DMS53 (cell line): ENCODE measurements around the gene CGA.
"Not testable (repeated sequence)": the region's sequence is repeated elsewhere in the genome, so short reads cannot be mapped to it uniquely, and the experiment has no call there.

Source experiments
- DNase-seq: peaks from one replicate; lab custom pipeline; 2025; lab: John Stamatoyannopoulos, UW

CGA gene

DNA sequence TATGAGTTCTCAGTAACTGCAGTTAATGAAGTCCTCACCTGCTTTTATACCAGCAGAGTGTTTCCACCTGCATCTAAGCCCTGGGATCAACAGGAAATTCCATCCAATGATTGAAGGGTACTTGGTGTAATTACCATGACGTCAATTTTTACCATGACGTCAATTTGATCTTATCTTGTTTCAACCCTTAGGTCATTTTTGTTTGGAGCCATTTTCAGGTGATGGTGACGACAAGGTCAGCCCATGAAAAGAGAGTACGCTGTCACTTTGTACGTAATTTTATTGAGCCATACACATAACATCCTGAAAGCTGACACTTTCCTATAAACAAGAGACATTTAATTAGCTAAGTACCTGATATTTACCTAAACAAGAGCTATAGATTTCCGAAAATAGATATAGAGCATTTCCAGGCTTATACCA is at the start of gene CGA:
TSS of gene CGA (minus strand) at position 20 of the 423 bp plus-strand sequence. CDS start 6,906 bp downstream, outside the sequence.
- peak; percentile 37 for DNase-seq

DNA sequence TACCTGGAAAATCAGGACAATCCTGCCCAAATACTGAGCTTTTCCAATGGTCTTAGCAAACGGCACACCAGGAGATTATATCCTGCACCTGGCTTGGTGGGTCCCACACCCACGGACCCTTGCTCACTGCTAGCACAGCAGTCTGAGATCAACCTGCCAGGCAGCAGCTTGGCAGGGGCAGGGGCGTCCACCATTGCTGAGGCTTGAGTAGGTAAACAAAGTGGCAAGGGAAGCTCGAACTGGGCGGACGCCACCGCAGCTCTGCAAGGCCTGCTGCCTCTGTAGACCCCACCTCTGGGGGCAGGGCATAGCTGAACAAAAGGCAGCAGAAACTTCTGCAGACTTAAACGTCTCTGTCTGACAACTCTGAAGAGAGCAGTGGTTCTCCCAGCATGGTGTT is 45.0 kb upstream of the CGA start:
- not testable (repeated sequence) for DNase-seq

DNA sequence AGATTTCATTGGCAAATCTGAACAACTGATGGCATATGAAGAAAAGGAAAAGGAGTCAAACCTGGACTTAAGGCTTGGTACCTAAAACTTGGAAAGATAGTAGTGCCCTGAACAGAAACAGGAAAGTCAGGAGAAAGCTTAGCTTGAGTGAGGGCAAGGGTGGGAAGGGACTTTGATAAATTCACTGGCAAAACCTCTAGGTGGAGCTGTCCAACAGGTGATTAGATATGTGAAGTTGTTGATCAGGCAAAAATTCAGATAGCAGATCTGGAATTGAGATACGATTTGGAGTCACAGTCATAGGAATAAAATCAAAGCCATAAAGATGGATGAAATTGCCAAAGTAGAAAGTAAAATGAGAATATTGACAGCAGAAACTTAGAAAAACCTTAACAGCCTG is 44.3 kb upstream of the CGA start:
- peak; percentile 71 for DNase-seq

DNA sequence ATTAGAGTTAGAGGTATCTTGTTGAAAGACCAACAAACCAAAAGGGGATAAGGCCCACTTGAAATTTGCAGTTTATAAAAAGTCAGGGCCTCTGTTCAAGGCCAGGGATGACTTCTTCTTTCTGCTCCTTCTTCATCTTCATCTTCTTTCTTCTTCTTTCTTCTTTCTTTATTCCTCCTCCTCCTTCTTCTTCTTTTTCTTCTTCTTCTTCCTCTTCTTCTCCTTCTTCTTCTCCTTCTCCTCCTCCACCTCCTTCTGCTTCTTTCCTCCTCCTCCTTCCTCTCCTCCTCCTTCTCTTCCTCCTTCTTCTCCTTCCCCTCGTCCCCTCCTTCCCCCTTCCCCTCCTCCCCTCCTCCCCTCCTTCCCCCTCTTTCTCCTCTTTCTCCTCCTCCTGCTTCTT is 42.1 kb upstream of the CGA start:
- DNase-seq, result no peak

DNA sequence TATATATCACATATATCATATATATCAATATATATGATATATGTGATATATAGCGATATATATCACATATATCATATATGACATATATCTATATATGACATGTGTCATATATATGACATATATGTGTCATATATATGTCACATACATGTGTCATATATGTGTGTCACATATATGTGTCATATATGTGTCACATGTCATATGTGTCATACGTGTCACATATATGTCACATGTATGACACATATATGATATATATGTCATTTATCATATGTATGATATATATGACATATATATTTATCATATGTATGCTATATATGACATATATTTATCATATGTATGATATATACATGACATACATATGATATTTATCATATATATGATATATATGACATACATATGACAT is 32.8 kb upstream of the CGA start:
- no peak for DNase-seq

DNA sequence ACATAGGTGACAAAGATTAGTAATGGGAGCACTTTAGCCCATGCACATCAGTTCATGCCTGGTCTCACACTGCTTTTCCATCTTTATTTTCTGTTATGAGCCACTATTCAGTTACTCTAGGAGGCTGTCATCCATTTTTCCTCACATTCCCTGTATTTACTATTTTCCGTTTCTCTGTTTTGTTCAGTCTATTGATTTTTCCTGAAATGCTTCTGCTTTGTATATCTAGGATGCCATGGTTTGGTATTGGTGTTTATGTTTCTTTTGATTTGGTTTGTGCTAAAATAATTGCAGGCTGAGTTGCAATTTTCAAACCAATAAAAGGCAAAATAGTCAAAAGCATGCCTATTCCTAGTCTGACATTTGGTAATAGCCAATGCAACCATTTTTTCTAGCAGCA is 31.6 kb upstream of the CGA start:
- no peak for DNase-seq

DNA sequence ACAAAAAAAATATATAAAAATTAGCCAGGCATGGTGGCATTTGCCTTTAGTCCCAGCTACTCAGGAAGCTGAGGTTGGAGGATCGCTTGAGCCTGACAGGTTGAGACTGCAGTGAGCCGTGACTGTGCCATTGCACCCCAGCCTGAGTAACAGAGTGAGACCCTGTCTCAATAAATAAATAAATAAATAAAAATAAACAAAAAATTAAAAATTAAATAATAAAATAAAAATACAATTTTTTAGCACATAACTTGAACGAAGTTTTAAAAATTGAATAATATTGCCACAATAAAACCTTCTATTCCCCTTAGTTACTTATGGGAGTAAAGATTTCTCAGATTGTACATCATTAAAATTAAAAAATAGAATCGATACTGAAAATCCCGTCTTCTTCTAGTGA is 29.2 kb upstream of the CGA start:
- DNase-seq, result no peak

DNA sequence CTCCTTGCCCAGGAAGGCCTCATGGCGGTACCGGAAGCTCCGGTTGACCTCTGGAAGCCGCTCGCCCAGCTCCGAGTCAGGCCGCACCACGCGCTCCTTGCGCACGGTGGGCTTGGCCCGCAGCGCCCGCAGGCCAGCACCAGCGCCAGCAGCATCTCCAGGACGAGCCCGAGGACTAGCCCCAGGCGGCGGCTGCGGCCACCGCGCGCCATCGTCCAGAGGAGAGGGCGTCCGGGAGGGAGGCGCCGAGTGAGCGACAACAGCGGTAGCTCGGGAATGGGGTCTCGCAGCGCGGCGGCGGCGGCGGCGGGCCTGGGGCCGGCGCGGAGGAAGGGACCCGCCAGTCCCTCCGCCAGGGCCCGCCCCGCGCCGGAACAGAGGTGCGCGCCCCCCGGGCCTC is 27.6 kb upstream of the CGA start:
- no peak for DNase-seq

DNA sequence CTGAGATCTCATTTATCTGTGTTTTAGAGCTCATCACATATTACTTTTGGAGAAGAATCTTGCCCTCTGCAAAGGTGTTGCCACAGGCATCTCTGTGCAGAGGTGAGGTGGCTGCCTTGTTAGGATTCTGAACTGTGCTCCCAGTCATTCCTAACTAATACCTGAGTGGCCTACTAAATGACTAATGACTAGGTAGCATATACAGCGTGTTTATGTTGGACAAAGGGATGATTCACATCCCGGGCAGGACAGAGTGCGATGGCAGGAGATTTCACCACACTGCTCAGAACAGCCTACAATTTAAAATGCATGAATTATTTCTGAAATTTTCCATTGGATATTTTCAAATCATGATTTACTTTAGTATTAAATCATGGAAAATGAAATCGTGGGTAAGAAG is 23.1 kb upstream of the CGA start:
- DNase-seq, result no peak

DNA sequence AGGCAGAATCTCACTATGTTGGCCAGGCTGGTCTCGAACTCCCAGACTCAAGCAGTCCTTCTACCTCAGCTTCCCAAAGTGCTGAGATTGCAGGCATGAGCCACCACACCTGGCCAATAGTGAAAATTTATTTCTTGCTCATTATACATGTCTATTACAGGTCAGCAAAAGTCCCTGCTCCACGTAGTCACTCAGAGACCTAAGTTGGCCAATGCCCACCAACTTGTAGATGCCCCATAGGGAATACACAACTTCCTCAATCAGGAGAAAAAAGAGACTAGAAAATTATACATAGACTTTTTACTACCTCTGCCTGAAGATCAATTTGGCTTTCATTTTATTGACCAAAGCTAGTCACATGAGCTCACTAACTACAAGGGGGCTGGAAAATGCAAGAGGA is 22.0 kb upstream of the CGA start:
- no peak for DNase-seq

DNA sequence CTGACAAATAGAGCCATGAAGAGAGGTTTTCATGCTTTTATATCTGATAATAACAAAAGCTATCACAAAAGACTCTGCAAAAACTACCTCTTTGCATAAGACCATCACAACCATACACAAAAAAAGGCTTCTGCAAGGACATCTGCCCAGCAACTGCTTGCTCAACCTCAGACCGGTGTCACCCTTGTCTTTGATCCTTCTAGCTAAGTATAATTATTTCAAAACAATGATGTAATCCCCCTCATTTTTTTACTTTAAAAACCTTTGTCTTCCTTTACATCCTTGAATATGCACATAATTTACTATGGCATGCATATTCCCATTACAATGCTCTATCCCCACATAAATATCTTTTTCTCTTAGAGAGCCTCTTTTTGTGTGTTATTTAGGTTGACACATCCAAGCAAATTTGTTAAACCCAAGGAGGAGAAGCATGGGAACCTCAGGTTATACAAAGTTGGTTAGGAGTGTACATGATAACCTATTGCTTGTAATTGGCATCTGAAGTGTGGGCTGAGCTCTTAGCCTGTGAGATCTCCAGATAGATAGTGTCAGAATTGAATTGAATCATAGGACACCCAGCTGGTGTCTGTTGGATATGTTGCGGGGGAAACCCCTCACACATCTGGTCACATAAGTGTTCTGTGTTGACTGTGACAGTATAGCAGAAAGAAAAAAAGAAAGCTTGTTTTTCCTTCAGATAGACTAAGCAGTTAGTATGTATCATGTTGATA is 20.7 kb upstream of the CGA start:
- DNase-seq, result no peak

DNA sequence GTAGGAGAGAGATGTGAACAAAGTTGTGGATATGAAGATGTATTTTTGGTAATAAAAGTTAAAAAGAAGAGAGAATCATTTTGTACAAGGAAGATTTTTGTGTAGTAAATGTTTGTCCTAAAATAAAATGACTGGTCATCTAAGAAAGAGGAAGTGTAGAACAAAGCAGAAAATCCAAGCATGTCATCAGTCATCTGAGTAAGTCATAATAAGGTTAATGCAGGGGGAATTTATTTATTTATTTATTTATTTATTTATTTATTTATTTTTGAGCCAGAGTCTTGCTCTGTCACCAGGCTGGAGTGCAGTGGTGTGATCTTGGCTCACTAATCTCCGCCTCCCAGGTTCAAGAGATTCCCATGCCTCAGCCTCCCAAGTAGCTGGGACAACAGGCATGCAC is 15.7 kb upstream of the CGA start:
- no peak for DNase-seq

DNA sequence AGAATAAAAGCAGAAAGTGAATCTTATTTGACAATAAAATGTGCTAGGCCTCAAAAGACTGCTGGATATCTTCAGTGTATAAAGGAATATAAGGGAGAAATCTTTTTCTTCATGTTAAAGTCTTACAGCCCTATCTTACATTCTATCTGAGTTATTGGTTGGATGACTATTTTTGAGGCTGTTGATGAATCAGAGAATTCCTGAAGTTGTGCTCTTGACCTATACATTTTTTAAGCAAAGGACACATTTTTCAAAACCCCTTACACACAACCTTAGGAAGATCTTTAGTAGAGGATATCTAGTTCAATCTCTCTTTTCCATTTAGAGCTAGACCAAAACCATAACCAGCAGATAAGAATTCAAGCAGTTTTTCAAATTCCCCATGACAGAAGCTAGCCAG is 10.9 kb upstream of the CGA start:
- no peak for DNase-seq

DNA sequence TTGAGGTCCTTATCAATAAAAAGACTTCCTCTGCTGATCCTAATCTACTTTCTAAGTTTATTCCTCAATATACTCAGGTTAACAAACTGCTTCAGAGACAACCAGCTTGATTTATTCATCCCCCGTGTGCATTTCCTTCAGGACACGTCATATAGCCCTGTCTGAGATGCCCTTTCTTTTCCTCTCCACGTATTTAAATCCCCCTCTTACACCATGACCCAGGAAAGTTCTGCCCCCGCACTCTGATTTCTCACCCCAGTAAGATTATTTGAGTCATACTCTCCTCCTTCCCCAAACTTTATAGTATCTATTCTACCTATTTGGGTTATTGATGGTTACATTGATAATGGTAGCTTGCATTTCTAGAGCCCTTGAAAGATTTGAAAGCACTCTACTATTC is 9.8 kb upstream of the CGA start:
- no peak for DNase-seq

DNA sequence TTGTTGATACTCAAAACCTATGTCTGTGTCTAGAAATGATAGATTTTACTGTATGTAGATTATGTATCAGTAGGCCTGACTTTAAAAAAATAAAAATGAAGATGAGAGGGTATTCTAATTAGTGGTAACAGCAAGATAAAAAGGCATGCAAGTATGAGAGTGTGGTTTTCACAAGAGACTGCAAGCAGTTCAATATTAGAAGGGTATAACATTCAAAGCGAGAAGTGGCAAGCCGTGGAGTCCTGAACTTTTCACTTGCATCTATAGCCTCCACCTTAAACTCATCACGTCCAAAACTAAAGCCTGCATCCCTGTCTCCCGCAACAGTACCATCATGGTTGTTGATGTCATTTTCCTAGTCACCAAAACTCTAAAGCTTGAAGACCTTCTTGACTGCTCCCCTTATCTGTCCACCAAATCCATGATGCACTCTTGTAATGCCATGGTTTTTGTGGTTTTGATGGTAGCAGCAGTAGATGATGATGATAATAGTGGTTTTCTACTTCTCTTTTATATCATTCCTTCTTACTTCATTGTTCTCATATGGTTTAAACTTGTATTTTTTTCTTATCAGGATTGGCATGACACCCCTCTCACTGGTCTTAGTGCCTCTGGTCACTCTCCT is 9.2 kb upstream of the CGA start:
- DNase-seq, result no peak

DNA sequence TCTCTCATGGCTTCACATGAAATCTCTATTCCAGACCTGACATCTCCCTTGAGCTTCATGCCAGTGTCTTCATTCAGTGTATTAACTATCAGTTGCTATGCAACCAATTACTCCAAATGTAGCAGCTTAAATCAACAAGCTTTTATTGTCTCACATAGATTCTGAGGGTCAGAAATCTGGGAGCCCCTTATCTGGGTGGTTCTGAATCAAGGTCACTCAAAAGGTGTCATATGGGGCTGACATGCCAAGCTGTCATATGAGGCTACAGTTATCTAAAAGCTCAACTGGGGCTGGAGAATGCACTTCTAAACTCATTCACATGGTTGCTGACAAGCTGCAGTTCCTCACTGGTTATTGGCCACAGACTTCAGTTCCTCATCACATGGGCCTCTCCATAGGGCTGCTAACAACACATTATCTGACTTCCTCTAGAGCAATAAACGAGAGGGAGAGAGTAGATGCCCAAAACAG is 7.3 kb upstream of the CGA start:
- DNase-seq, result peak; percentile 16

DNA sequence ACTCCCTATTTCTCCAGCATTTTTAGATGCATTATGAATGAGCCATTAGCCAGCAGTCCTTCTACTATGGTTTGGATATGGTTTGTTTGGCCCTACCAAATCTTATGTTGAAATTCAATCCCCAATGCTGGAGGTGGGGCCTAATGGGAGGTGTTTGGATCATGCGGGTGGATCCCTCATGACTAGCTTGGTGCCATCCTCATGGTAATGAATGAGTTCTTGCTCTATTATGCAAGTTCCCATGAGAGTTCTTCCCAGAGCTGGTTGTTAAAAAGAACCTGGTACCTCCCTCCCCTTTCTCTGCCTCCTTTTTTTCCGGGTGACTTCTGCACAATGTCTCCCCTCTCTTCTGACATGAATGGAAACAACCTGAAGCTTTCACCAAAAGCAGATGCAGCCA is 6.2 kb upstream of the CGA start:
- DNase-seq, result no peak

DNA sequence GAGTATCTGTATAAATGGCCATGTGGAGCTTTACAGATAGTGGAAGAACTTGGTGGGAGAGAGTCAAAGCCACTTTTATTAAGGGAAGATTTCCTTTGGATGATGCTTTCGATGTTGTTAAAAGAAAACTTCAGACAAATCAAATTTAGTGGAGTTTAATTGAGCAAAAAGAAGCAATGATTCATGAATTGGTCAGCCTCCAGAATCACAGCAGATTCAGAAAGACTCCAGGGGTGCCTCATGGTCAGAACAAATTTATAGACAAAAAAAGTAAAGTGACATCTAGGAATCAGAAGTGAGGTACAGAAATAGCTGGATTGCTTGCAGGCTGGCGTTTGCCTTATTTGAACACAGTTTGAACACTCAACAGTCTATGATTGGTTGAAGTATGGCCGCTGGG is 5.3 kb upstream of the CGA start:
- DNase-seq, result no peak

DNA sequence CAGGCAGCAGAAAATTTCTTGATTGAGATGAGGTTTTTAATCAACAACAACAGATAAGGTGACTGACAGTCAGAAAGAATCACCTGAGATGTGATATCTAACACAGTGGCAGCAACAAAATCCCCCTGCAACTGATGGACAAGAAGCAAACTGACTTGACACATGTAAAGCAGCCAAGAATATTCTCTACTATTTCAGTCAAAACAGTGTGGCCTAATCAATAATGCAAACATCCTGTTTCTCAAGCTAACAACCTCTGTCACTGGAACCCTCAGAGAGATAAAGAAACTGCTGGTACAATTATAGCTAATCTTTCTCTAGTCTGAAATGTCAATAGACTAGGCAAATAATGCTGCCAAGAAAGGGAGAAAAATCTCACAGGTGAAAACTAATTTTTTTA is 4.6 kb upstream of the CGA start:
- DNase-seq, result no peak

DNA sequence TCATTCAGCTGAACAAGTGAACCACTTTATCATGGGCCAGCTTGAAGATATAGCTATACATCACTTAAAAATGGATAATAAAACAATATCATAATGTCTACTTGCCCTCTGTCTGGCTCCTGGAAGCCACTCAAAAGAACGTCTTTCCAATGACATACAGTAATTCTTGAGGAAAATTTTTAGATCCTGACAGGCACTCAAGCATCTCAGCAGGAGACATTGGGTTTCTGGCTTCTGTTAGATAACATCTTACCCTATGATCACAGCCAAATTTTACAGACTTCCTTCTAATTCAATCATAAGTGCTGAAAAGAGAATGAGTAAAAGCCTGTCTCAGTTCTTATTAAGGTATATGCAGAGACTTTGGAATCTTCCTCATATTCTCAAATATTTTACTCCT is 330 bp downstream of the CGA start:
- no peak for DNase-seq

DNA sequence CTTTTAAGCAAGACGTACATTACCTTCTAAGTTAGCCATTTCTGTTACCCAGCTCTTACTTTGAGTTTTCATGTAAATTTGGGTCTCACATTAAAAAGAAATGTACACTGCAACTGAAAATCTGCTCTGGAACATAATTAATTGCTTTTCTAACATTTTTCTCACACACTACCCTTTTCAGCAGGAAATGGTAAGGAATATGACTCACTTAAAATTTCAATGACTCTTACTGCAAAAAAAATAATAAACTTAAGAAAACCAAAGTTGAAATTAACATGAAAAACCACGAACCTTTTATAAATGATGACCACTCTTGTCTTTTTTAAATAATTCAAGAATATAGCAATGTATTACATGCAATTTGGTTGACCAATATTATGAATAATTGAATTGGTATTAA is 1.3 kb downstream of the CGA start:
- DNase-seq, result no peak

DNA sequence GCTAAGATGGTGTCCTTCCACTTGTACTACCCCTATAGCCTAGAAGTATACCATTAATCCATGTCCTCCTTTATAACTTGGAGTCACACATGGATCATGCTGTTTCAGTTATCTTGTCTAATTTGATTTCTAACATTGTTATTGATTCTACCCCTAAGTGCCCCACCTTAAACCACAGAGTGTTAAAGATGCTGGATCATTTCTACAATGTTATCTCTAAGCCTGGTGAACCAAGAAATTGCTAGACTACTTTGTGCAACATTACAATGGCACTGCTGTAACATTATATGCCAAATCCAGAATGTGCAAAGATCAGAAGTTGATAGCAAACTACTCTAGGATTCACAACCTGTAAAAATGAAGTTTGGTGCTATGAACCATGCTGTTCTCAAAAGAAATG is 1.7 kb downstream of the CGA start:
- DNase-seq, result no peak

DNA sequence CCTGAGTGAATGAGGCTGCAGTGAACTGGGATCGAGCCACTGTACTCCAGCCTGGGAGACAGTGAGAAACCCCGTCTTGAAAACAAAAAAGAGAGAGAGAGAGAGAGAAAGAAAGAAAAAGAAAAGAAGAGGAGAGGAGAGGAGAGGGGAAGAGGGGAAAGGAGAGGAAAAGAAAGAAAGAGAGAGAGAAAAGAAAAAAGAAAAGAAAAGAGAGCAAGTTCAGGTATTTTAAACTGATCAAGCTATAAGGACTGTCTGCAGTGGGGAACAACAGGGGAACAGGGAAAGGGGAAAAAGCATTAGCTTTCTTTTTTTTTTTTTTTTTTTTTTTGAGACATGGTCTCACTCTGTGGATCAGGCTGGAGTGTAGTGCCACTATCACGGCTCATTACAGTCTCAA is 2.5 kb downstream of the CGA start:
- no peak for DNase-seq

DNA sequence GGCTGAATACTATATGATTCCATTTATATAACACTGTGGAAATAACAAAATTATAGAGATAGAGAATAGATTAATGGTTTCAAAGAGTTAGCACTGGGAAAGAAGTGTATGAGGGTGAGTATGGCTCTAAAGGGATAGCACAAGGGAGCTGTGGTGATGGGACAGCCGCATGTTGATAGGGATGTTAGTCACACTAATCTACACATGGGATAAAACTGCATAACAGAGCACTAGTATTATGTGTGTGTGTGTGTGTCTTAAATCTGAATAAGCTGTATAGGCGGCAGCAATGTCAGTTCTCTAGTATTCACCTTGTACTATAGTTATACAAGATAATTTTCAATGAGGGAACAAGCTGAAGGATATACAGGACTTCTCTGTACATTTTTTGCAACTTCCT is 5.8 kb downstream of the CGA start:
- DNase-seq, result no peak
